NOMO-1 treated with dmso at 0.1 percent for 144 hours (cell line): ENCODE results near the gene PANK4.

Experiments used
- DNase-seq: peaks from one replicate; lab custom pipeline; 2025; ENCODE audit not compliant: unreplicated experiment; lab: John Stamatoyannopoulos, UW

The PANK4 gene

GRCh38 chr1:2529784-2530512 is 3.6 kb upstream of the PANK4 start, which contains the start of gene HES5:
Gene HES5, minus strand, starts transcription at chr1:2530263. Its CDS starts 99 bp downstream, at chr1:2530164.
- no peak for DNase-seq

GRCh38 chr1:2528966-2529783 is 2.8 kb upstream of the PANK4 start:
- DNase-seq, result no peak

GRCh38 chr1:2528611-2528965 is 2.2 kb upstream of the PANK4 start:
- no peak for DNase-seq

GRCh38 chr1:2528016-2528415 is 1.6 kb upstream of the PANK4 start:
- DNase-seq, result no peak

- no peak for DNase-seq
Observed at GRCh38 chr1:2527556-2527860, 1.1 kb upstream of the PANK4 start.

DNA sequence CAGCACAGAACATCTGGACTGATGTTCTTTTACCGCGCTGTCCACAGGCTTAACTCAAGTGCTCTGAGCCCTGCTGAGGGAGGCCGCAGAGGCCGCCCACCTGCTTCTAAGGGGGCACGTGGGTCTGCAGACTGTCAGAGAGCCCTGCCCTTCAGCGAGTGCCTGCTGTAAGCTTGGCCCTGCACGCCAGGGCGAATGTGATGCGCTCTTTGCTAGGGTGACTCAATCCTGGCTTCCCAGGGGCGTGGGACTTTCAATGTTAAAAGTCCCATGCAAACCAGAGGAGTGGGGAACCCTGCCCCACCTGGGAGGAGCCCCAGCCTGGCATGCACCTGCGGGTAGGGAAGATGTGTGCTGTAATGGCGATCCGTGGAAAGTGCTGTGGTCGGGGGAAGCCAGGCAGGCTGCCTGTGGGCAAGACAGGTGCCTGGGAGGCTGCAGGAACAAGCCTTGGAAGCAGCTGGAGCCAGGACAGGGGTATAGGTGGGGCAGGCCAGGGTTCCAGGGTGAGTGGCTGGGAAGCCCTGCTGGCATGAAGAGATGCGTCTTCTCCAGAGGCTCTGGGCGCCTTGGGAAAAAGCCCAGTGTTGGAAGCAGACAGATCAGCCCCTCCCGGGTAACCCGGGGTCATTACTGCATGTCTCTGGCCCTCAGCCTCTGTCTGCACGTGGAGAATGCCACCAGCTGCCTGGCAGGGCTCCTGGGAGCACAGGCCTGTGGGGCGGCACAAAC is 594 bp upstream of the PANK4 start:
- DNase-seq, result no peak

GRCh38 chr1:2525572-2525919 is 850 bp downstream of the PANK4 start:
- no peak for DNase-seq

DNA sequence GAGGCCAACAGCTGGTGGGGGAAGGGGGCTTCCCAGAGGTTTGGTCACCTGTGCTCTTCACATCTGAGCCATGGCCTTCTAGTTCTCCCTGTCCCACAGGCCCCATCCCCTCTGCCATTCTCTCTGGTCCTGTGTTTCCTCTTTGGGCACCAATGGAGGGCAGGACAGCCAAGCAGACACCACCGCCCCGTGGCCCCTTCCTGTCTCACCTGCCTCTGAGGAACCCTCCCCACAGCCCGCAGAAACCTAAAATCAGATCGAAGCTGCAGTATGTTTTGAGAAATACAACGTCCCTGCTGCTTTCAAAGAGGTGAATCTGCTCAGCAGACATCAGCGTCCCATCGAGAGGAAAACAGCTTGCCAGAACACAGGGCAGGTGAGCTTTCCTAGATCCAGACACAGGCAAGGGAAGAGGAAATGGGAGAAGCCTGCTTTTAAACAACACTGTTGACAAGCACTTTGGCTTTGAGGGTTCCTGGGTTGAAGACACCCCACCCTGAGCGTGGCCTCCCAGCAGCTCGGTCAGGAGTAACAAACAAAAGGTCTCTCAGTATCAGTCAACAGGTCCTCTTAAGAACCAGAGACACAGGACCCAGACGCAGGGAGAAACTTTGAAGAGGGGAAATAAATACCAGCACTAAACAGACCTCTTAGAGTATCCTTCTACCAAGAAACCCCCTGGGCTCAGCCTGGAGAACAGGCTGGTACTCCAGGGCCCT is 2.3 kb downstream of the PANK4 start:
- no peak for DNase-seq

- no peak for DNase-seq
Observed at GRCh38 chr1:2523191-2523890, 3.1 kb downstream of the PANK4 start.

GRCh38 chr1:2522230-2522629 is 4.2 kb downstream of the PANK4 start:
- no peak for DNase-seq

GRCh38 chr1:2520806-2521205 is 5.6 kb downstream of the PANK4 start:
- DNase-seq, result no peak

DNA sequence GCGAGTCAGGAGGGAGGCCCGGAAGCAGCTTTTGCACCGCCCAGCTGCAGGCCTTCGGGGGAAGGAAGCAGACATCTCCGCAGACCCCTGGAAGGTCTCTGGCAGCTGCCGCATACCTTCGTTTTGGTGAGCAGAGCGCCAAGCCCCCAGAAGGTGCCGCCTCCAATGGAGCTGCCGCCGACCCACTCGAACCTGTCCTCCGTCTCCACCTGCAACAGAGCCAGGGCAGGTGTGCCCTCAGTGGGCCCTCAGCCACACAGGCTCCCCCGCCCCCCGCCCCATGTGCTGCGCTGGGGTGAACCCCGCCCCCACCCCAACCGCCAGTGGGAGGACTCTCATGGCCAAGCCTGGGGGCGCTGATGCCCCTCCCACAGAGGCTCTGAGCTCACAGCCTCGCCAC is 6.2 kb downstream of the PANK4 start:
- DNase-seq, result no peak

- no peak for DNase-seq
Observed at GRCh38 chr1:2519729-2520128, 6.7 kb downstream of the PANK4 start.

DNA sequence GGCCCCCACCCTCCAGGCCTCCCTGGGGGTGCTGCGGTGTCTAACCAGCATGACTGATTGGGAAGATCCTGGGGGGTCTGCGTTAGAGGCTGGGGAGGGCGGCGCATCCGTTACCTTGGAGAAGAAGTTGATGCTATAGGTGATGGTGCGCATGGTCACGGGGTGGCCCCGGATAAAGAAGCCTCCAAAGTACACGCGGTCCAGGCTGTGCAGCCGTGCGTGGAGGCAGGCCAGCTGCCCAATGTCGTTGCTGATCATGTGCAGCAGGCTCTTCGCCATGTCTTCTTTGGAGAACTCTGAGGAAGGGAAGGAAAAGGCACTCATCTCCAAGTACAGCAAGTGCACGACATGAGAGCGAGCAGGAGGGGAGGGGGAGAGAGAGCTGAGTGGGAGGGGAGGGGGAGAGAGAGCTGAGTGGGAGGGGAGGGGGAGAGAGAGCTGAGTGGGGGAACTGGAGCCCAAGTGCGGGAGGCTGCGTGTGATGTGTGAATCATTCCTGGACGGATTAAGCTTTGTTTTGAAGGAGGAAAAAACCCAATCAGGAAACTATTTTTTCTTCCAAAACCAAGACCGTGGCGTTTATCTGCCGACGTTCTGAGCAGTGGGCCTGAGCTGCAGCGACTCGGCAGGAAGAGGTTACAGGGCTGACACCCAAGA is 7.2 kb downstream of the PANK4 start:
- no peak for DNase-seq

DNA sequence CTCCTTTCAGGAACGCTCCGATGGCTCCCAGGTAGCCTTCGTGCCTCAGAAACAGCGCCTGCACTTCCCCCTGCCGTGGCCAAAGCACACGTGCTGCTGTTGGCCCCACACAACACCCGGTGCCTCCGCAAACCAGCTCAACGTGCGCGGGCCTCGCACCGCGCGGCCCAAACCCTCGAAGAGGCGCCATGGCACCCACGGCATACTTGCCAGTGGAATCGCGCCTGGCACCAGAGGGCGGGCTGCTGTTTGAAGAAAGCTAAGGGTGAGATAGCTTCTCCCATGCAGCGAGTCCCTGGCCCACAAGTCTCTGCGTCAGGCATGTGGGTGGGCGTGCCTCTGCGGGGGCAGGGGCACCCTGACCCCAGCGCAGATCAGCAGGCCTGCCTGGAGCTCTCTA is 7.9 kb downstream of the PANK4 start:
- DNase-seq, result no peak

DNA sequence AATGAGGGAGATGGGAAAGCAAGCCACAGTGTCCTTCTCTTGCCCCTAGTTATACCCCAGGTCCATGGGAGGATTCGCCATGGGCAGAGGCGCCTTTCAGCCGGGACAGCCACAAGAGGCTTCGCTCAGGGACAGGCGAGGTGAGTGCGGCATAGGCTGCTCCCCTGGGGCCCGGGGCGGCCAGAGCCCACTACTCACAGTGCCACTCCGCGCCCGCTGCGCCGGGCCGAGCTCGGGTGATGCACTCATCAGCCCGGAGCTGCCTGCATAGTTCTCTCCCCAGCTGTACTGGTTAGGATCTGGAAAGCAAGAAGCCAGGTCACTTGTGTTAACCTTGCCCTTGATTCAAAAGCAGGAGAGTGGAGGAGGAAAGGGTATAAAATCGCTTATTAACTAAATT is 8.4 kb downstream of the PANK4 start:
- no peak for DNase-seq

- no peak for DNase-seq
Observed at GRCh38 chr1:2516946-2517345, 9.4 kb downstream of the PANK4 start.

DNA sequence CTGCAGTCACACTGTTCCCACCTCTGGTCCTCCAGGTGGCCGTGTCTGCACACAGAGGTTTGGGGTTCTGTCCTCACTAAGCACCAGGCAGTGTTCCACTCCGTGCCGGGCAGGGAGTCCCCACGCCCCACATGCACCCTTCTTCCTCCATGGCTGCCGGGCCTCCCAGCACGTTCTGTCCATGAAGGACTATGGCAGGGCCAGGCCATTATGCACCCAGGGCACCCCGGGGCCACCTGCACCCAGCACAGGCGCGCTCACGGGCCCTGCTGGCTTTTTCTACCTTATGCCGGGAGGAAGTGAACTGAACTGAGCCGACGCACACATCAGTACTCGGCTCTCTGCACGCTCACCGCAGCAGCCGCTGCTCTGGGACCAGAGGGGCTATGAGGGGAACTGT is 10.3 kb downstream of the PANK4 start:
- no peak for DNase-seq

DNA sequence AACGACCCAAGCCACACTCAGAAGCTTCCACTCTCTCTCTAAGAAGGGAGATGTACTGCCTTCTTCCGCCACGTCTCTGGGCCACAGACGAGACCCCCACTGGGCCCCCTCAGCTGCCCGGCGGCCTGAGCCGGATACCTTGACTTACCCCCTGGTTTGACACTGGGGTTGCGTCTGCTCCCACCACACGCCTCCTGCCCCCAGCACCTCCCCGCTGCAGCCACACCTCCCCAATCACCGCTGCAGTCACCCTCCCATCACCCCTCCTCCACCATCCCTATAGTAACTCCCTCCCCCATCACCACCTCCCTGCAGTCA is 10.7 kb downstream of the PANK4 start:
- DNase-seq, result no peak
